Kidney (tissue), 14 donors: Measurements from ENCODE around the gene PGAM5. TPM values are rescaled to one million over a fixed set of nuclear protein-coding genes. Genes with fewer than 3 reads are reported as not detected.

Experiments
- DNase-seq, 5 donors: peaks; one replicate each; pipeline ENCODE4 v3.0.0-alpha.2; 2013 to 2020
- FAIRE-seq: peaks from 2 replicates; lab custom pipeline; 2012; peaks lifted over from hg19 to GRCh38; lab: Jason Lieb, UNC
- H3K27ac ChIP-seq, 2 donors: one replicate each; pipeline ENCODE4 v1.7.0; 2013; ENCODE audit warnings: low read depth in 2 of 2, low read length in 2 of 2, inconsistent platforms in 1 of 2
- H3K27me3 ChIP-seq: one replicate; pipeline ENCODE4 v1.7.1; 2013; ENCODE audit warnings: low read length, inconsistent platforms; ENCODE audit not compliant: control insufficient read depth, insufficient read depth
- H3K36me3 ChIP-seq, 3 donors: one replicate each; pipeline versions ENCODE4 v1.7.0 to v1.7.1; 2013; ENCODE audit warnings: low read length in 3 of 3, control low read depth in 1 of 3, inconsistent platforms in 1 of 3; ENCODE audit not compliant: insufficient read depth in 3 of 3, control insufficient read depth in 2 of 3
- H3K4me1 ChIP-seq, 3 donors: one replicate each; pipeline versions ENCODE4 v1.7.0 to v1.7.1; 2013; ENCODE audit warnings: low read length in 3 of 3, inconsistent platforms in 1 of 3, low read depth in 1 of 3; ENCODE audit not compliant: control insufficient read depth in 2 of 3, insufficient read depth in 2 of 3
- H3K4me3 ChIP-seq, 3 donors: one replicate each; pipeline versions ENCODE4 v1.7.0 to v1.8.1; 2013; ENCODE audit warnings: low read length in 3 of 3, control low read depth in 1 of 3, inconsistent platforms in 1 of 3
- H3K9ac ChIP-seq, 3 donors: one replicate each; pipeline versions ENCODE4 v1.7.0 to v1.7.1; 2013; ENCODE audit warnings: low read length in 3 of 3, control low read depth in 1 of 3, inconsistent platforms in 1 of 3
- H3K9me3 ChIP-seq, 3 donors: one replicate each; pipeline versions ENCODE4 v1.7.0 to v1.7.1; 2013; ENCODE audit warnings: low read length in 3 of 3, control low read depth in 1 of 3, inconsistent platforms in 1 of 3; ENCODE audit not compliant: control insufficient read depth in 2 of 3, insufficient read depth in 1 of 3
- intact Hi-C: fragments of 100-400 bp; cut with DNase I; formaldehyde crosslinking; loops from one replicate; pipeline ENCODE4 v1.11.1; 2022
- polyA plus RNA-seq: library from polyadenylated mRNA; stranded (reverse); fragments of 350-450 nt; fragmentation: Illumina TruSeq; extraction: RNeasy Lipid Tissue Mini Kit (QIAGEN cat#74804); gene quantifications from one replicate; pipeline ENCODE4 v1.2.3, GENCODE V29; 2014; ENCODE audit warnings: low read depth, low replicate concordance; ENCODE audit not compliant: insufficient read depth
- total RNA-seq: library from RNA; stranded (reverse); fragmentation: NEBNext Ultra II Directional; extraction: Animal tissue kit (Norgen Biotek cat#: 25700); gene quantifications from one replicate; pipeline ENCODE4 v1.2.1, GENCODE V29; 2021
- TF ChIP-seq, protein P1 (sequence below): IDR thresholded peaks from 3 replicates; pipeline ENCODE4 v1.5.1; 2012; ENCODE audit warnings: mild to moderate bottlenecking, moderate library complexity, borderline replicate concordance; ENCODE audit not compliant: insufficient read depth; ENCODE audit errors: extremely low read depth
- donor health status: control.
- donor health status: control.
- donor health status: control.
- donor health status: control.
- donor health status: control.
- donor health status: DM: yes; HTN: yes; CAD: no.
- donor health status: Normal renal cell carcinoma (clear cell type).

The PGAM5 gene
- total and polyA plus RNA-seq, 2 donors from 2014 or later, result 19.4 to 33.5 TPM

DNA sequence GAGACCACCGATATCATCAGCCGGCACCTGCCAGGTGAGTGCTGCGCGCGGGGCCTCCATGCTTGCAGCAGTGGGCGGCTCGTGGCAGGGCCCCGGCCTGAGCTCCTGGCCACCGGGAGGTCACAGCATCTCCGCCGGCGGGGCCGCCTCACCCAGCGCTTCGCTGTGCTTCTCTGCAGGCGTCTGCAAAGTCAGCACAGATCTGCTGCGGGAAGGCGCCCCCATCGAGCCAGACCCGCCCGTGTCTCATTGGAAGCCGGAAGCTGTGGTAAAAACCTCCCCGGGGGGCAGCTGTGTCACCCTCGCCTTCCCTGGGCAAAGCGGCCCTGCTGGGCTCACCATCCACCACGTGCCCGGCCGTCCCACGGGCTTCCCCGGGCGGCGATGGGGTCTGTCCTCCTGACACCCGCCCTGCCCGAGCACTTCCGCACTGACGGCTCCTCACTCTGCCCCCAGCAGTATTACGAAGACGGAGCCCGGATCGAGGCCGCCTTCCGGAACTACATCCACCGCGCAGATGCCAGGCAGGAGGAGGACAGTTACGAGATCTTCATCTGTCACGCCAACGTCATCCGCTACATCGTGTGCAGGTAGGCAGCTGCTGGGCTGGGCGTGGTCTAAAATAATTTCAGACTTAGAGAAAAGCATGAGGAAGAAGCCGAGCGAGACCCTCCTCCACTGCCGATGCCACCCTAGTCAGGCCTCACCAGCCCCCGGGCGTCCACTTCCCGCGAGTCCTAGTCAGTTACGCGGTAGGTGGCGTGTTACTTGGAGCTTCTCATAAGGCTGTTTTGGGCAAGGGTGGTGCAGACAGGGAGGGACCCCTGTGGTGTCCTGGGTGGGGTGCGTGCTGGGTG lies 7.1 kb downstream of the PGAM5 start:
- Histone ChIP-seq H3K9me3 (no peaks in the 10 kb centered on the region), H3K27me3 (no peaks in the 10 kb centered on the region), H3K9ac (no peak overlapping the region), H3K4me3 (no peak overlapping the region), H3K27ac (no peak overlapping the region), H3K36me3 (peaks cover 0 to 8% (median 4%) of the 10 kb centered on the region in 3 donors), H3K4me1 (no peaks in the 10 kb centered on the region)
- DNase-seq (no peak), FAIRE-seq (no peak)
- intact Hi-C loops, result no loop called here
- TF ChIP-seq, protein P1, sequence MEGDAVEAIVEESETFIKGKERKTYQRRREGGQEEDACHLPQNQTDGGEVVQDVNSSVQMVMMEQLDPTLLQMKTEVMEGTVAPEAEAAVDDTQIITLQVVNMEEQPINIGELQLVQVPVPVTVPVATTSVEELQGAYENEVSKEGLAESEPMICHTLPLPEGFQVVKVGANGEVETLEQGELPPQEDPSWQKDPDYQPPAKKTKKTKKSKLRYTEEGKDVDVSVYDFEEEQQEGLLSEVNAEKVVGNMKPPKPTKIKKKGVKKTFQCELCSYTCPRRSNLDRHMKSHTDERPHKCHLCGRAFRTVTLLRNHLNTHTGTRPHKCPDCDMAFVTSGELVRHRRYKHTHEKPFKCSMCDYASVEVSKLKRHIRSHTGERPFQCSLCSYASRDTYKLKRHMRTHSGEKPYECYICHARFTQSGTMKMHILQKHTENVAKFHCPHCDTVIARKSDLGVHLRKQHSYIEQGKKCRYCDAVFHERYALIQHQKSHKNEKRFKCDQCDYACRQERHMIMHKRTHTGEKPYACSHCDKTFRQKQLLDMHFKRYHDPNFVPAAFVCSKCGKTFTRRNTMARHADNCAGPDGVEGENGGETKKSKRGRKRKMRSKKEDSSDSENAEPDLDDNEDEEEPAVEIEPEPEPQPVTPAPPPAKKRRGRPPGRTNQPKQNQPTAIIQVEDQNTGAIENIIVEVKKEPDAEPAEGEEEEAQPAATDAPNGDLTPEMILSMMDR, result no peak

- no peaks in the 10 kb centered on the region for H3K9me3 ChIP-seq
- FAIRE-seq (no peak), DNase-seq (no peak)
- H3K4me3 ChIP-seq, result no peak overlapping the region
- peaks cover 0 to 12% (median 4%) of the 10 kb centered on the region in 3 donors for H3K36me3 ChIP-seq
- no peak overlapping the region for H3K9ac ChIP-seq
- H3K27ac ChIP-seq, result no peak overlapping the region
- intact Hi-C loops, result no loop called here
- H3K27me3 ChIP-seq, result no peaks in the 10 kb centered on the region
- no peaks in the 10 kb centered on the region for H3K4me1 ChIP-seq
- TF ChIP-seq, protein P1, result no peak
Observed at GRCh38 chr12:132718644-132719043, 8.0 kb downstream of the PGAM5 start.

DNA sequence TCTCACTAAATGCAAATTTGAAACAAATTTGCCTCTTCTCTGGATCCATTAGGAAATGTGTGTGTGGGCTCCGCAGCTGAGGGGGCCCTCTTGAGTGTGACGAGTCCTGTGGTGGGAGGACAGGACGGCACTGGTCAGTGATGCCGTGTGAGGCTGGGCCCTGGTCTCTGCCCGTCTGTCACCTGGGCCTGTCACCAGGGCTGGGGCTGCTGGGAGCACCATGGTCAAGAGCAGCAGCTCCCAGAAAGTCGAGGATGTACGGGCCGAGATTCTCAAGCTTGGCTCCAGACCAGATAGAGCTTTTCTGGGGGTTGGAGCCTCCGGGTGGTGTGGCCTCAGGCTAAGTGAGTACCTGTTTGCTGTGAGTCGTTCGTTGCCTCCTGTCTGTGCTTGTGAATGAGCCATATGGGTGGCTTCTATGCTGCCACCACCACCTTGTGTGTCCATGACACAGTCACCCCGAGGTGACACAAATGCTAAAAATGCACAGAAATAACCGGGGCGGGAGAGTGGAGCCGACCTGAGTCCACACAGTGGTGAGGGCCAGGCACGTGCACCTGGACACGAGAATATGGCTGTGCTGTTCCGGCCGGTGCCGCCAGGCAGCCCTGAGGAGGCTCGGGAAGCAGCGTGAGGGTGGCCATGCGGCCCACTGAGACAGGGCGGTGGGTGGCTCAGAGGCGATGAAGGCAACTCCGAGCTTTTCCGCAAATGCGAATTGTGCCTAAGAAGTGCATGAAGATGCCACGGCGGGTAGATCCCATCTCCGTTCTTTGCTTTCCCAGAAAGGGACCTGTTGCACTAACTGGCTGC lies 8.7 kb downstream of the PGAM5 start:
- Histone ChIP-seq H3K9ac (no peak overlapping the region), H3K4me3 (no peak overlapping the region), H3K4me1 (no peaks in the 10 kb centered on the region), H3K27ac (no peak overlapping the region), H3K36me3 (peaks cover 0 to 19% (median 4%) of the 10 kb centered on the region in 3 donors), H3K9me3 (no peaks in the 10 kb centered on the region), H3K27me3 (no peaks in the 10 kb centered on the region)
- FAIRE-seq (no peak), DNase-seq (no peak)
- TF ChIP-seq, protein P1, result no peak
- intact Hi-C loops, result no loop called here
